Astrocyte (in vitro differentiated cells and primary cell): Measurements from ENCODE around the gene MPZL1.

Experiments used
- CTCF ChIP-seq: IDR thresholded peaks from 2 replicates; pipeline ENCODE4 v1.5.1; 2011; ENCODE audit warnings: low read depth, mild to moderate bottlenecking, inconsistent platforms, low read length, moderate library complexity; ENCODE audit not compliant: insufficient read depth
- EZH2 ChIP-seq: IDR thresholded peaks from 2 replicates; pipeline ENCODE4 v1.6.1; 2012; ENCODE audit warnings: mild to moderate bottlenecking, low read length, inconsistent platforms; ENCODE audit not compliant: insufficient read depth

GRCh38 chr1:167776151-167776550, 54.4 kb downstream of the MPZL1 start:
- no peak for TF ChIP-seq CTCF
- TF ChIP-seq EZH2, result no peak
